ENCODE data around the gene ATG16L1. TPM values are rescaled to one million over a fixed set of nuclear protein-coding genes. Genes with fewer than 3 reads are reported as not detected.

The ATG16L1 gene
- total and polyA plus RNA-seq, 11 donors: 7.0 to 26.7 (median 15.8) TPM

DNA sequence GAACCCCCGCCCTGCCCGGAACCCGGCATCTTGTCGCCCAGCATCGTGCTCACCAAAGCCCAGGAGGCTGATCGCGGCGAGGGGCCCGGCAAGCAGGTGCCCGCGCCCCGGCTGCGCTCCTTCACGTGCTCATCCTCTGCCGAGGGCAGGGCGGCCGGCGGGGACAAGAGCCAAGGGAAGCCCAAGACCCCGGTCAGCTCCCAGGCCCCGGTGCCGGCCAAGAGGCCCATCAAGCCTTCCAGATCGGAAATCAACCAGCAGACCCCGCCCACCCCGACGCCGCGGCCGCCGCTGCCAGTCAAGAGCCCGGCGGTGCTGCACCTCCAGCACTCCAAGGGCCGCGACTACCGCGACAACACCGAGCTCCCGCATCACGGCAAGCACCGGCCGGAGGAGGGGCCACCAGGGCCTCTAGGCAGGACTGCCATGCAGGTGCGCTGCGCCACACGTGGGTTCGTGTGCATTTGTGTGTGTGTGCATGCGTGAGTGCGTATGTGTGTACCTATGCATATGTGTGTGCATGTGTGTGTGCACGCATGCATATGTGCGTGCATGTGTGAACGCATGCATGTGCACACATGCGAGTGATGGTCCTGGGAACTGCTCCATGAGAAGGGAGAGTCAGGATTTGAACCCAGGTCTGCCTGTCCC lies 47.1 kb upstream of the ATG16L1 start:
- TF ChIP-seq, protein P1, sequence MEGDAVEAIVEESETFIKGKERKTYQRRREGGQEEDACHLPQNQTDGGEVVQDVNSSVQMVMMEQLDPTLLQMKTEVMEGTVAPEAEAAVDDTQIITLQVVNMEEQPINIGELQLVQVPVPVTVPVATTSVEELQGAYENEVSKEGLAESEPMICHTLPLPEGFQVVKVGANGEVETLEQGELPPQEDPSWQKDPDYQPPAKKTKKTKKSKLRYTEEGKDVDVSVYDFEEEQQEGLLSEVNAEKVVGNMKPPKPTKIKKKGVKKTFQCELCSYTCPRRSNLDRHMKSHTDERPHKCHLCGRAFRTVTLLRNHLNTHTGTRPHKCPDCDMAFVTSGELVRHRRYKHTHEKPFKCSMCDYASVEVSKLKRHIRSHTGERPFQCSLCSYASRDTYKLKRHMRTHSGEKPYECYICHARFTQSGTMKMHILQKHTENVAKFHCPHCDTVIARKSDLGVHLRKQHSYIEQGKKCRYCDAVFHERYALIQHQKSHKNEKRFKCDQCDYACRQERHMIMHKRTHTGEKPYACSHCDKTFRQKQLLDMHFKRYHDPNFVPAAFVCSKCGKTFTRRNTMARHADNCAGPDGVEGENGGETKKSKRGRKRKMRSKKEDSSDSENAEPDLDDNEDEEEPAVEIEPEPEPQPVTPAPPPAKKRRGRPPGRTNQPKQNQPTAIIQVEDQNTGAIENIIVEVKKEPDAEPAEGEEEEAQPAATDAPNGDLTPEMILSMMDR (IDR thresholded peaks at IDR 0.05): no peak
- TF ChIP-seq POLR2A (IDR thresholded peaks at IDR 0.05): no peak
- 83 to 92% (median 90%) methylated on average over 23 to 50 of the region's 50 CpGs for WGBS, 4 donors
- Histone ChIP-seq H3K4me3 (no peak overlapping the region), H3K9me3 (peaks cover 0 to 17% (median 2%) of the 10 kb centered on the region in 12 donors), H3K27ac (no peak overlapping the region), H3K36me3 (peaks cover 0 to 58% (median 0%) of the 10 kb centered on the region in 9 donors), H3K27me3 (no peaks in the 10 kb centered on the region), H3K4me1 (peaks cover 0 to 49% (median 4%) of the 10 kb centered on the region in 12 donors)
- ATAC-seq (no peak), DNase-seq (no peak)
- intact Hi-C loops (cut with DNase I): no loop called here

DNA sequence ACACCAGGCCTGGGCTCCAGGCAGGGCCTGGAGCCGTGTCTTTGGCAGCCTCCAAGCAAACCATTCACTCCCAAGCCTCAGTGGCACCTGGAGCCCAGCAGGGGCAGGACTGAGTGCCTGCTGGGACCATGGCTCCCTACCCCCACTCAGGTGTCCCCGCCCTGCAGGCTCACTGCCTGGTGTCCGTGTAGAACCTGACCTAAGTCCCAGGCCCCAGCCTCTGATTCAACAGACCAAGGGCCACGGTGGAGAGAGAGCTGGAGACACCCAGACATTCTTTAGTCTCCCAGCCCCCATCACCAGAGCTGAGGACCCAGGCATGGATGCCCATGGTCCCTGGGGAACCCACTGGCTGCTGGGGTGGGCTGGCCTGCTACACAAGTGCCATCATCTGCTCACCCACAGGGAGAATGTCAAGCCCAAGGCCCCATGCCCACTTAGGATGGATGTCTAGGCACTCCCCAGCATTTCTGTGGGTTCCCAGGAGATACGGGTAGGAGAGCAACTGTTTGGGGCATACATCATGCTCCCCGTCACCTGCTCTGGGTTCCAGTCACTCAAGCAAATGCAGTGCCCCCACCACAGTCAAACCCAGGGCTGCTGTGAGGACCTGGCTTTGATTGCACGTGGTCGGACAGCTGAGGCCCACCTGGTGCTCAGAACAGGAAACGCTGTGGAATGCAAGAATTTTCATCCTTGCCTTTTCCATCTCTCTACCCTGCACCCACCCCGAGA lies 42.9 kb upstream of the ATG16L1 start:
- 73 to 79% (median 77%) methylated on average over 6 to 10 of the region's 10 CpGs for WGBS, 4 donors
- DNase-seq: no peak
- H3K27ac ChIP-seq: no peak overlapping the region
- no peaks in the 10 kb centered on the region for H3K27me3 ChIP-seq
- intact Hi-C loops (cut with DNase I): no loop called here
- peaks cover 0 to 4% (median 0%) of the 10 kb centered on the region in 12 donors for H3K9me3 ChIP-seq
- H3K36me3 ChIP-seq: peaks cover 0 to 31% (median 0%) of the 10 kb centered on the region in 9 donors
- H3K4me1 ChIP-seq: peaks cover 4 to 39% (median 18%) of the 10 kb centered on the region in 12 donors
- no peak for ATAC-seq
- TF ChIP-seq, protein P1 (IDR thresholded peaks at IDR 0.05): no peak
- no peak for TF ChIP-seq POLR2A (IDR thresholded peaks at IDR 0.05)
- no peak overlapping the region for H3K4me3 ChIP-seq

DNA sequence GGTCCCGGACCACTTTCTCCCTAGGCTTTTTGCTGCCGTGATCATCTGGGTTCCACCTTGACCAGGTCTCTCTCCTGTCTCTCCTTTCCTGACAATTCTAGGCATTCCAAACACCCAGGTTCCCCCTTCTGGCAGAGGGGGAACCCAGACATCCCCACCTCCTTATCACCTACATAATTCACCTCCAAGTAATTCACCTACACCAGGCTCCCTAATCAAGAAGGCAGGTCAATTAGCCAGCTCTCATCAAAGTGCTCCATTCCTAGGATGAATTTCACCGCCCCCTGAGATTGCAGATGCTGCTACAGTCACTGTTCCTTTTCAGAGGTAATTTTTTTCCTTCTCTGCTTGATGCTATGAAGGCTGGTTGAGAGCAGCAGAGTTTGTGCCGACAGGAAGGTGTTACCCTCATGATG lies 42.3 kb upstream of the ATG16L1 start:
- Histone ChIP-seq H3K4me1 (peaks cover 4 to 39% (median 18%) of the 10 kb centered on the region in 12 donors), H3K9me3 (no peaks in the 10 kb centered on the region), H3K27me3 (no peaks in the 10 kb centered on the region), H3K27ac (no peak overlapping the region), H3K4me3 (no peak overlapping the region), H3K36me3 (peaks cover 0 to 26% (median 0%) of the 10 kb centered on the region in 9 donors)
- no peak for ATAC-seq
- DNase-seq: no peak
- 65 to 69% (median 67%) methylated on average over 4 of the region's 4 CpGs for WGBS, 4 donors
- intact Hi-C loops (cut with DNase I): no loop called here
- TF ChIP-seq, protein P1 (IDR thresholded peaks at IDR 0.05): no peak
- no peak for TF ChIP-seq POLR2A (IDR thresholded peaks at IDR 0.05)

- TF ChIP-seq POLR2A (IDR thresholded peaks at IDR 0.05): no peak
- TF ChIP-seq, protein P1 (IDR thresholded peaks at IDR 0.05): no peak
- DNase-seq (no peak), ATAC-seq (no peak)
- Histone ChIP-seq H3K27me3 (no peaks in the 10 kb centered on the region), H3K36me3 (peaks cover 0 to 20% (median 0%) of the 10 kb centered on the region in 9 donors), H3K4me1 (peaks cover 4 to 39% (median 18%) of the 10 kb centered on the region in 12 donors), H3K27ac (no peak overlapping the region), H3K9me3 (no peaks in the 10 kb centered on the region), H3K4me3 (no peak overlapping the region)
- WGBS, 4 donors: 37 to 43% (median 38%) methylated on average over 10 of the region's 10 CpGs
- intact Hi-C loops (cut with DNase I): no loop called here
Observed at GRCh38 chr2:233209533-233210171, 41.8 kb upstream of the ATG16L1 start.

Data from heart left ventricle (tissue), 16 donors.